ENCODE results near the gene ST3GAL4. TPM values are rescaled to one million over a fixed set of nuclear protein-coding genes. Genes with fewer than 3 reads are reported as not detected.

The ST3GAL4 gene
- total RNA-seq, 4 donors from 2014 or later: 40.0 to 52.4 (median 40.5) TPM

GRCh38 chr11:126459691-126460281, 104.3 kb downstream of the ST3GAL4 start:
- no peak overlapping the region for H3K27ac ChIP-seq (replicated peaks in 1 of 4)
- H3K4me1 ChIP-seq: no peaks in the 10 kb centered on the region
- TF ChIP-seq CTCF (IDR thresholded peaks at IDR 0.05) (no peak), POLR2A (IDR thresholded peaks at IDR 0.05; ENCODE audit: low read depth) (no peak), EP300 (IDR thresholded peaks at IDR 0.05) (no peak), POLR2AphosphoS5 (IDR thresholded peaks at IDR 0.05) (no peak)
- no peak overlapping the region for H3K4me3 ChIP-seq
- peaks cover 0 to 77% (median 2%) of the 10 kb centered on the region in 4 donors for H3K27me3 ChIP-seq
- intact Hi-C loops (cut with DNase I): no loop called here
- WGBS: 42% methylated on average over 10 of the region's 10 CpGs
- H3K9me3 ChIP-seq: no peaks in the 10 kb centered on the region
- no peak for DNase-seq (ENCODE audit: extremely low spot score)
- no peaks in the 10 kb centered on the region for H3K36me3 ChIP-seq

DNA sequence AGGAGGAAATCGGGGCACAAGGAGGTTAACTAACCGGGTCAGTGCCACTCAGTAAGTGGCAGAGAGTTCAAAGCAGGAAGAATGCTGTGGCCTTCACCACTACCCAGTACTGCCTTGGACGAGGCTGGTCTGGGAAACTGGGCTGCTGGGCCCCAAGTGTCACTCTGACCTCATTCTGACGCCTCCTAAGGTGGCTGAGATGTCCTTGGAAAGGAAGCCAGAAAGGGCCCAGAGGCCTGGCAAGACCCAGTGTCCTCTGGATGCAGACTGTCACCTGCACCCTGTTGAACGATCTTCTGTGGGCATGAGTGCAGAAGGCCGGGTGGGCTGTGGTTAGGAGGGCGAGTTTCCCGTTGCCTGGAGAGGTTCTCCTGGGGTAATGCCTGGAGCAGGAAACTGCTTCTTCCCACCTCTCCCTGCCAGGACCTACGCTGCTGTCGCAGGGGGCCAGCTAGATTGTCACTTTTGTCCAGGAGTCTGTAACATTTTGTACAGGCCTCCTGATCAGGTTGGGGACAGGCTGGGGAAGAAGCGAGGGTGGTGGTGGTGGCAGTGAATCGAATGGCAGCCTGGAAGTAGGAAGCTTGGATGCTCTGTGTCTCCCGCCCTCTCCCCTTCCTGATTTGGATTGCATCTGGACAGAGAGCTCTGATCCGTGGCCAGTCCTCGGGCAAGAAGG, 105.1 kb downstream of the ST3GAL4 start:
- Histone ChIP-seq H3K27ac (replicated peaks in 1 of 4) (no peak overlapping the region), H3K4me3 (no peak overlapping the region), H3K36me3 (no peaks in the 10 kb centered on the region), H3K4me1 (peaks cover 0 to 6% (median 5%) of the 10 kb centered on the region in 4 donors), H3K9me3 (no peaks in the 10 kb centered on the region), H3K27me3 (peaks cover 0 to 72% (median 0%) of the 10 kb centered on the region in 4 donors)
- intact Hi-C loops (cut with DNase I): no loop called here
- DNase-seq (ENCODE audit: extremely low spot score): no peak
- TF ChIP-seq POLR2AphosphoS5 (IDR thresholded peaks at IDR 0.05) (no peak), EP300 (IDR thresholded peaks at IDR 0.05) (no peak), POLR2A (IDR thresholded peaks at IDR 0.05; ENCODE audit: low read depth) (no peak), CTCF (IDR thresholded peaks at IDR 0.05) (no peak)
- 86% methylated on average over 14 of the region's 15 CpGs for WGBS

GRCh38 chr11:126461096-126461440, 105.6 kb downstream of the ST3GAL4 start:
- 84% methylated on average over 8 of the region's 8 CpGs for WGBS

GRCh38 chr11:126461996-126462395, 106.5 kb downstream of the ST3GAL4 start:
- Histone ChIP-seq H3K27ac (replicated peaks in 1 of 4) (no peak overlapping the region), H3K9me3 (no peaks in the 10 kb centered on the region), H3K4me1 (peaks cover 0 to 14% (median 12%) of the 10 kb centered on the region in 4 donors), H3K4me3 (no peak overlapping the region), H3K27me3 (peaks cover 0 to 72% (median 0%) of the 10 kb centered on the region in 4 donors), H3K36me3 (no peaks in the 10 kb centered on the region)
- DNase-seq (ENCODE audit: extremely low spot score): no peak
- 80% methylated on average over 5 of the region's 6 CpGs for WGBS
- TF ChIP-seq POLR2A (IDR thresholded peaks at IDR 0.05; ENCODE audit: low read depth): no peak
- no peak for TF ChIP-seq EP300 (IDR thresholded peaks at IDR 0.05)
- no peak for TF ChIP-seq POLR2AphosphoS5 (IDR thresholded peaks at IDR 0.05)
- no peak for TF ChIP-seq CTCF (IDR thresholded peaks at IDR 0.05)
- intact Hi-C loops (cut with DNase I): no loop called here

More at GRCh38 chr11:126461096-126461440, 105.6 kb downstream of the ST3GAL4 start:
- Histone ChIP-seq H3K4me3 (no peak overlapping the region), H3K27ac (replicated peaks in 1 of 4) (no peak overlapping the region), H3K9me3 (no peaks in the 10 kb centered on the region), H3K4me1 (peaks cover 0 to 11% (median 10%) of the 10 kb centered on the region in 4 donors), H3K36me3 (no peaks in the 10 kb centered on the region), H3K27me3 (peaks cover 0 to 73% (median 0%) of the 10 kb centered on the region in 4 donors)
- no peak for TF ChIP-seq EP300 (IDR thresholded peaks at IDR 0.05)
- TF ChIP-seq CTCF (IDR thresholded peaks at IDR 0.05): no peak
- no peak for TF ChIP-seq POLR2A (IDR thresholded peaks at IDR 0.05; ENCODE audit: low read depth)
- DNase-seq (ENCODE audit: extremely low spot score): no peak
- intact Hi-C loops (cut with DNase I): no loop called here
